Renal pelvis (tissue), 4 donors: ENCODE data around the gene ERICH2. TPM values are rescaled to one million over a fixed set of nuclear protein-coding genes. Genes with fewer than 3 reads are reported as not detected.

Experiments used
- DNase-seq: peaks from one replicate; pipeline ENCODE4 v3.0.0-alpha.2; 2013
- polyA plus RNA-seq, 3 donors: library from polyadenylated mRNA; unstranded; fragments of 120-200 nt; gene quantifications; one replicate each; pipeline ENCODE4 v1.2.1, GENCODE V29; 2013; ENCODE audit not compliant: insufficient read length in 3 of 3

The ERICH2 gene
- polyA plus RNA-seq, 3 donors, result 1.7 to 2.5 (median 2.2) TPM

DNA sequence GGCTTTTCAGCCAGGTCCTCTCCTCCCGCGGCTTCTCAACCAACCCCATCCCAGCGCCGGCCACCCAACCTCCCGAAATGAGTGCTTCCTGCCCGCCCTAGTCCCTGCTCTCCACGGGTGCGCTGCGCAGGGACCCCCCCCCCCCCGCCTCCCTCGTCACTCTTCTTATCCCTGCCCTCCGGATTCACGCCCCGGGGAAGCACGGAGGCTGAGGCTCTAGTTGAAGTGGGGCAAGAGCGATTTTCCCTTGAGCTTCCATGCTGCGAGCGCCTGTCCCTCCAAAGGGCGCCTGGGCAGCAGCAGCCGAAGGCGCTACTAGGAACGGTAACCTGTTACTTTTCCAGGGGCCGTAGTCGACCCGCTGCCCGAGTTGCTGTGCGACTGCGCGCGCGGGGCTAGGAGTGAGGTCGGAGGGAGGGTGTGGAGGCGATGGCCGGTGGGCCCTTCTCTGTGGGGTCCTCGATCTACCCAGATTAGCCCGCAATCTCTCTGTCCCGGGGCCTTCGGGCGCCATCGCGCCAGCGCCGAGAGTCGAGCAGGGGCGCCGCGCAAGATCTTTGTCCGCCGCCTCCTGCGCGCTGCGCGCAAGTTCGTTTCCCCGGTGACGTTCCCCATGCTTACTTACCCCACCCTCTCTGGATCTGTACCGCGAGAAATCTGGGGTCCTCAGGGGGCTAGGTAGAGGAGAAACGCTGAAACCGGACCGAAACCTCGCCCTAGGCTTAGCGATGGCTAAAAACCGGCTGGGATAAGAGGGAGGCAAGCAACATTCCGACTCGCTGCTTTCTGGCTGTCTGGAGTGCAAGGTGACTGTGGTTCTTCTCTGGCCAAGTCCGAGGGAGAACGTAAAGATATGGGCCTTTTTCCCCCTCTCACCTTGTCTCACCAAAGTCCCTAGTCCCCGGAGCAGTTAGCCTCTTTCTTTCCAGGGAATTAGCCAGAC is 47.2 kb downstream of the ERICH2 start:
- DNase-seq, result no peak

DNA sequence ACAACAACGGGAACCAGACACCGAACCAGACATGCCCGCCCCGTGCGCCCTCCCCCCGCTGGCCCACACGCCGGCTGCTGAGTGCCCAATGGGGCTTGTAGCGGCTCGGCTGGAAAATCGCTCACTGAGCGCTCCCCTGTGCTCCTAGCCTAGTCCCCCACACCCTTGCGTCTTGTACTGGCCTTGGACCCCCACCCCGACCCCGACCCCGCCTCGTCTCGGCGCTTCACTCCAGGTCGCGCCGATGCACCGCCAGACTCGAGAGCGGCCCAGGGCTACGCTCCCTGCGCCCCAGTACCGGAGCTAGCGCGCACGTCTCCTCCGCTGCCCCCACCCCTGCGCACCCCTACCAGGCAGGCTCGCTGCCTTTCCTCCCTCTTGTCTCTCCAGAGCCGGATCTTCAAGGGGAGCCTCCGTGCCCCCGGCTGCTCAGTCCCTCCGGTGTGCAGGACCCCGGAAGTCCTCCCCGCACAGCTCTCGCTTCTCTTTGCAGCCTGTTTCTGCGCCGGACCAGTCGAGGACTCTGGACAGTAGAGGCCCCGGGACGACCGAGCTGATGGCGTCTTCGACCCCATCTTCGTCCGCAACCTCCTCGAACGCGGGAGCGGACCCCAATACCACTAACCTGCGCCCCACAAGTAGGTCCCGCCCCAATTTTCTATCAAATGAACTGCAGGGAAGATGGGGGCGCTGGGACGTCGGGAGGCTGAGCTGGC is 48.0 kb downstream of the ERICH2 start:
- DNase-seq, result no peak

DNA sequence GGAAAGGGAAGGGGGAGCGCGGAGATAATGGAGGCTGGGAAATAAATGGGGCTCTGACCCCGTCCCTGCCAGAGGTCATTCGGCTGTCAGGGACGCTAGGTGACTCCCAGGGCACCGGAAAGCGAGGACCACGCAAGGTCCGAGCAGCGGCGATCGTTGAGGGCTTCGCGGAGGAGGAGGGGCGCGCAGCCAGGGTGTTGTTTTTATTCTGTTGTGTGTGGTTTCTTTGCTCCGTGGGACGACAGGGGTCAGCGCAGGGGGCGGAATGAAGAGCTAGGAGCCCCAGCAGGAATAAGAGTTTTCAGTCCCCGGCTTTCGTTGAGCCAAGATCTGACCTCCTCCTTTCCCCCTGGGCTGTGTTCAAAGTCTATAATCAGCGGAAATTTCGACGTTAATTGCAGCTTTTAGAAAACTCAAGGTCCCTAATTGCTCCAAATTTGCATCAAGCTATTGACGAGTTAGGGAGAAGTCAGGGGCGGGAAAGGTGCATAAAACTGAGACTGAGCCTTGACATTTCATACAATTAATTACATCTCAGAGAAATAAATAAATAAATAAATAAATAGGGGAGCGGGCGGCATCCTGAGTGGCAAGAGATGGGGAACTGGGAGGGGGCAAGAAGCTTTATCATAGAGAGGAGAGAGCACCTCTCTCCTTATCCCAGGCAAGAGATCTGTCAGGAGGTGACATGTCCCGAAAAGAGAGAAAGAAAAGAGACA is 48.7 kb downstream of the ERICH2 start:
- DNase-seq, result no peak

DNA sequence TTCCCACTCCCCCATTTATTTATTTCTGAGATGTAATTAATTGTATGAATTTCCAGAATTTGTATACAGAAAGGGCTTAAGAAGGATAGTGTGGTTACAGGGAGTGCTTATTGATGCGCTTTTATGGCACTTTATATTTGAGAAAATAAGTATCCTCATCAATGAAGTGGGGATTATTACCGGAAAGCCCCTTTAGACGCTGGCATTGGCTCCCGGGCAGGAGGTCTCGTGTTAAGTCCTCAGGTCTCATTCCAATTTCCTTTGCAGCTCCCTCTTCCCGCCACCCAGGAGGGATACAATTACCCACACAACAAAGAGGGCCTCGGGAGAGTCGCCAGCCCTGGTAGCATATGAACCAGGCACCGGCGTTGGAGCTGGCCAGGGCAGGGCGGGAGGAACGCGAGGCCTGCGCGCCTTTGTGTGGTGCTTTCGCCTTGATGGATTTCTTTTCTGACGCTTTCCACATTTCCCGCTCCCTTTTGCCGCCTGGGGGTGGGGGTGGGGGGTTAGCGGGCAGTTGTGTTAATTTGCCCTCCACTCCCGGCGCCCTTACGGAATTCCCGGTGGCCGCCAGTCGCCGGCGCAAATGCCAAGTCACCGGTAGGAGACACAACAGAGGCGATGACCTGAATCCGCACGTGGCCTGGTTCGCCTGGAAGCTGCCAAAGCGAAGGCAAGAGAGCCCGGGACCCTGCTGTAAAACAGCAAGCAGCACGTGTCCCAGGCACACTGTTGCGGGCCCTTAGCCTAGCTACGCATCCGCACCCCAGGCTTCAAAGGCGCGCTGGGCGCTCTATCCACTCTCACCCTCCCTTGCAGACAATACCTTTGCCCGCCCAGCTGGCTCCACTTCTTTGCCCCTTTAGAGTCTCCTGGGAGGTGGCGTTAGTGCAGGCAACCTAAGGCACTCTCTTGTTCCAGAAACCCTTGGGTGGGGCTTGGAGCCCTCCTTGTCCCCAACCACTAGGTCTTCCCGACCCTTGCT is 49.8 kb downstream of the ERICH2 start:
- no peak for DNase-seq

DNA sequence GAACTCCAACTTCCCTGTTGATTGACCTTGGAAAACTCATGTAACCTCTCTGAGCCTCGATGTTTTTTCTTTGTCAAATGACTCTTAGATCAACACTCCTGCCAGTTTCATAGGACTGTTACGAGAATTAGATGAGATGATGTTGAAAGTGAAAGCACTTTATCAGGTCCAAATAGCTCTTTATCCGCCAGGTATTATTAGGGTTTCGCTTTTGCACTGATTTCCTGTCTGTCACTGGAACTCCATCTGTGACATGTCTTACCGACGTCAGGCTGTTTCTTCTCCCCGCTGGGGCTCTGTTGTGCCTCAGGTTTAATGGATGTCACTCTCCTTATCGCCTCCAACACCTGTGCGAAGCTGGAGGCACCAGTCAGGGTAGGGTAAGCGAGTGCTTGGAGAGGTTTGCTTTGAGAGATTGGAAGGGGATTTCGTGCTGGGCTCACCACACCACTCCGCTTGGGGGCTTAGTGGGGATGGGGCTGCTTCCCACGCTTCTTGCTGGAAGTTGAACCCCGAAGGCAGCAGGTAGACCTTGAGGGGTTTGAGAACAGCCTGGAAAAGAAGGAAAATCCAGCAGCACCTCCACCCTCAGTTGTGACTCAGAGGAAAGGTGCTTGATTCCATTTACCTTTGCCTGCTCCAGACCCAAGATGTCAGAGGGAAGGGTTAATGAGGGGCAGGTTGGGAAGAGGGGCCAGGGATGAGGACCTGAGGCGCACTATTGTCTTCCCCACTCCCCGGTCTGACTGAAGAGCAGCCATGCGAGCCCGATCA is 50.8 kb downstream of the ERICH2 start:
- no peak for DNase-seq

DNA sequence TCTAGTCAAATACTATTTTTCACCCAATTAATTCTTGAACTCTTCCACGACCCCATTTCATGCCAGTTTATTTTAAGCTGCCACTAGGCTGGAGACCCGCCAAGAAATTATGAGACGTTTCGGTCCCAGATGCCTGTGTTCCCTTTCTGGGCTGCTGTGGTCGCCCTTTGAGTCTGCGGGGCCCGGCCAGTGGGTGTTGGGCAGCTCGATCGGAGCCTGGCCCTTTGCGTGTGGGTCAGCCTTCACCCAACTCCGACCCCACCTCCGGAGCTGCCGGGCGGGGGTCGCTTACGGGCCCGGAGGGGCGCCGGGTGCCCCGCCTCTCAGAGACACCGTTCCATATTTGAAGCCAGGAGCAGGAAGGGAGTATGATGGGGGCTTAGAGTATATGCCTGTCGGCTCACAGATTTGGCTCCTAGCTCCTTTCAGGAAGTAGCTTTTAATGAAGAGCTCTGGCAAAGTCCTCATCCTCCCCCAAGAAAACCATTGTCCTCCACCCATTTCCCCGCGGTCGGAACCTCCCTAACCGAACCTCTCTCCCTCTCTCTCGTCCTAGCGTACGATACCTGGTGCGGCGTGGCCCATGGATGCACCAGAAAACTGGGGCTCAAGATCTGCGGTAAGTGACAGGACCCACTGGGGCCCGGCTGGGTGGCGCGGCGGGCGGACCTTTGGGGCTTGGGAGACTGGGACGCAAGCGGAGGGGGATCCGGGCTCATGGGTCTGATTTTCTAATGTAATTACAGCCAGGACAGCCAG is 51.5 kb downstream of the ERICH2 start:
- DNase-seq, result no peak

DNA sequence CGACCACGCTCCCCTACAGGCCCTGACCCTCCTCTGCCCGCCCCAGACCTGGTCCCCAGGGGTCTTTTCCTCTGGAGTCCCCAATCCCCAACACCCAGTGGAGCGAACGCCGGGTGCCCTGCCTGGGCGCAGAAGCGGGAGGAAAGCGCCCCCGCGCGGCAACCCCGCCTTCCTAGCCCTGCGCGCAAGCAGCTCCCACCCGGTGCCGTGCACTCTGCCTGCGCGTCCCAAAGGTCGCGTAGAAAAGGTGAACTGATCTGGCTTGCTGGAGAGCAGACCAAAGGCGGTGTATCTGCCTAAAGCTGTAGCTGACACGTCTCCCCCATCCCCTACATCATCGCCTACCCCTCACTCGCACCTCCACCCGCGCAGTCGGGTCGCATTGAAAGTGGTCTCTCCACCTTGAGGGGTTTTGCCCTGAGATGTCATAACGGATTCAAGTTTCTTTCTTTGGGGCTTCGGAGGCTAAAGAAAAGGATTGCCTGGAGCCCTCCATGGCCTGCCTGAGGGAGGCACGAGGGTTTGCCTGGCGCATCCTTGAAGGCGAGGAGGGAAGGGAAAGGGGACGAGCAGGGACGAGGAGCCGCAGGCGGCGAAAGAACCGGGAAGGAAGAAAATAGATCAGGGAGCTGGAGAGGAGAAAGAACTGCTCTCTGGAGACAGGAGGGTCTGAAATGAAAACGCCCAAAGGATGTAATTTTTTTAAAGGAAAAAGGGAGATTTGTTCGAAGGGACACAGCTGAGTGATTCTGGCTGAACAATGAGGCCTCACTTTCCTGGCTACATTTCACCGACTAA is 52.3 kb downstream of the ERICH2 start:
- DNase-seq, result no peak

DNA sequence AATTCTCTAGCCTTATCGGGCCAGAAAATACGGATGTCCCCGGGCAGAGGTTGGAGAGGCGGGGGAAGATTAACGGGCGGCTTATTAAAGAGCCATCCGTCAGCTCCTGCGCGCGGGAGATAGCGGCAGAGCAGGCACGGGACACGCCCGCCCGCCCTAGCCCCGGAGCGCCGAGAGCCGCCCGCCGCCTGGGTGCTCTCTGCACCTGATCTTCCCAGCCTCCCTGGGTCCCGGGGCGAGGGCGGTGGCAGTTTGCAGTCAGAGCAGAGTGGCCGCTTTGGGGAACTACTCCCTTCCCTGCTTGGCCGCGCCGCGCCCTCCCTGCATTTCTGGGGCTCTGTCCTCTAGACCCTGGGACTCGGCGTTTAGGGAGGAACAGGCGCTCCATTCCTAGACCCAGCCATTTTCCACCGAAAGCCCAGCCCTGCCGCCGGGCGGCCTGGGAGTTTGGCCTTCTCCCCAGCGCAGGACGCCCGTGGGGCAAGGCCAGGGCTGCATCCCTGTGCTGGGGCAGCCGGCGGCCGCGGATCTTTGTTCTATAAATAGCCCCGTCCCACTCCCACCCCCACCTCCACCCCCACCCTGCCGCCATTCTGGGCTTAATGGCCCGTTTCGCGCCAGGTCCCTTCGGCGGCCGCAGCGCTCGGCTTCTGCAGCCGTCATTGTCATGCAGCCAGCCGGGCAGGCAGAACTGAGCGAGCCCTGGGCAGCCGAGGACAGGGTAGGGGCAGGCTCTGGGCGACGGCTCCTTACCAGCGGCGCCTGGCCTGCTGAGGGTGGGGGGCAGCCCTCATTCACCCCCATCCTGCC is 53.1 kb downstream of the ERICH2 start:
- DNase-seq, result no peak

DNA sequence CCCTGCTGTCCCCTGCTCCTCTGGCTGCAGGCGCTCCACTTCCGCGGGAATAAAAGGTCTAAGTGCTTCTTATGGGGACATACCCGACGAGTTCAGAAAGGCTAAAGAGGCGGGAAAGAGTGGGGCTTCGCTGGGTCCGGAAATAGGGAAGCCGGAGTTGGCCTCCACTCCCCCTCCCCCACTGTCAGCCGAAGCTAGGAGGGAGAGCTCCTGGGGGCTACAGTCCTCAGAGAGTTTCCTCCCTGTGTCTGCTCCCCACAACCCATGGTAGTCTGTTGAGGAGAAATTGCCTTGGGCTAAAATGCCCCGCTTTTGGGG is 53.7 kb downstream of the ERICH2 start:
- DNase-seq, result no peak

DNA sequence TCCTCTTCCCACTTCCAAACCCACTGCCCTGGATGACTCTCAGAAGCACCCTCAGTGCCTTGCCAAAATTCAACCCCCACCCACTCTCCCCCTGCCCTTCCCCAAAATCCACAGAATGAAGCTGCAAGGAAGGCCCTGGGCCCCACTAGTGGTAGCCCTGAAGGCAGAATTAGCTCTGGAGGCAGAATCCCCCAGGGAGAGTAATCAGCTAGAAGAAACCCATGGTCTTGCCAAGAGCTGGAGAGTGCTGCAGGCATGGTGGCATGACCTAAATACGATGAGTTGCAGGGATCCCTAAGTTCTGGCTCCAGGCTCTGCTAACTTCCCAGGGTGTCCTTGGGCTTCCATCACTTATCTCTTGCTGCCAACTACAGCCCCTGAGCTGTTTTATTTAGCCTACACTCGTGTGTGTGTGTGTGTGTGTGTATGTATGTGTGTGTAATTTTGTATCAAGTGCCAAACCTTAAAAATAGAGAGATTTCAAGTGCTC is 54.4 kb downstream of the ERICH2 start:
- DNase-seq, result no peak

DNA sequence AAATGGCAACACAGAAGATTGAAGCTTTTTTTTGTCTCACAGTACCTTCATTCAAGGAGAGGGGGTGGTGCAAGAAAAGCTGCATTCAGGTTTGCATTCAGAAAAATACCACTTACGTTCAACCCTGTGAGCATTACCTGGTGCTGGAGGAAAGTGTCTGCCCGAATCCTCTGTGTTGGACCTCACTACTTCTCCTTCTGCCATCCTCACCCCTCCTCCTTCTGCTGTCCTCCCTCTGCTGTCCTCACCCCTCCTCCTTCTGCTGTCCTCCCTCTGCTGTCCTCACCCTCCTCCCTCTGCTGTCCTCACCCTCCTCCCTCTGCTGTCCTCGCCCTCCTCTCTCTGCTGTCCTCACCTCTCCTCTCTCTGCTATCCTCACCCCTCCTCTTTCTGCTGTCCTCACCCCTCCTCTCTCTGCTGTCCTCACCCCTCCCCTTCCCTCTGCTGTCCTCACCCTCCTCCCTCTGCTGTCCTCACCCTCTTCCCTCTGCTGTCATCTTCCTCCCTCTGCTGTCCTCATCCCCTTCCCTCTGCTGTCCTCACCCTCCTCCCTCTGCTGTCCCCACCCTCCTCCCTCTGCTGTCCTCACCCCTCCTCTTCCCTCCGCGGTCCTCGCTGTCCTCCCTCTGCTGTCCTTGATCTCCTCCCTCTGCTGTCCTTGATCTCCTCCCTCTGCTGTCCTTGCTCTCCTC is 57.8 kb downstream of the ERICH2 start:
- no peak for DNase-seq

DNA sequence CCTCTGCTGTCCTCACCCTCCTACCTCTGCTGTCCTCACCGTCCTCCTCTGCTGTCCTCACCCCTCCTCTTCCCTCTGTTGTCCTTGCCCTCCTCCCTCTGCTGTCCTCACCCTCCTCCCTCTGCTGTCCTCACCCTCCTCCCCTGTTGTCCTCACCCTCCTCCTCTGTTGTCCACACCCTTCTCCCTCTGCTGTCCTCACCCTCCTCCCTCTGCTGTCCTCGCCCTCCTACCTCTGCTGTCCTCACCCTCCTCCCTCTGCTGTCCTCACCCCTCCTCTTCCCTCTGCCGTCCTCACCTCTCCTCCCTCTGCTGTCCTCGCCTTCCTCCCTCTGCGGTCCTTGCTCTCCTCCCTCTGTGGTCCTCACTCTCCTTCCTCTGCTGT is 58.3 kb downstream of the ERICH2 start:
- DNase-seq, result no peak

DNA sequence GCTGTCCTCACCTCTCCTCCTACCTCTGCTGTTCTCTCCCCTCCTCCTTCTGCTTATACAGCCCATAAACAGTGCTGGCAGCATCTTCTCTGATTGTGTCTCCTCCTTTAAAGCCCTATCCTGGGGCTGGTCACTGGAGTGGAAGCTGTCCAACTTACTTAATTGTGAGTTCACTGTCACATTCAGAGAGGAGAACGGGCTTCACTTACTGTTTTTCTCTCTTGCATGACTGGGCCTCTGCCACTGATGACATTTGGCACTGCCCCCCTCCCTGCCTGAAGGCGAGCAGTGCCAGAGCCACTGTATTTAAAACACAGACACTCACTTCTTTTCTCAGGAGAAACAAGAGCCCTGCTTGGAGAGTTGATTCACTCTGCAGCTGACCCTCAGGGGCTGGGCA is 58.9 kb downstream of the ERICH2 start:
- no peak for DNase-seq

DNA sequence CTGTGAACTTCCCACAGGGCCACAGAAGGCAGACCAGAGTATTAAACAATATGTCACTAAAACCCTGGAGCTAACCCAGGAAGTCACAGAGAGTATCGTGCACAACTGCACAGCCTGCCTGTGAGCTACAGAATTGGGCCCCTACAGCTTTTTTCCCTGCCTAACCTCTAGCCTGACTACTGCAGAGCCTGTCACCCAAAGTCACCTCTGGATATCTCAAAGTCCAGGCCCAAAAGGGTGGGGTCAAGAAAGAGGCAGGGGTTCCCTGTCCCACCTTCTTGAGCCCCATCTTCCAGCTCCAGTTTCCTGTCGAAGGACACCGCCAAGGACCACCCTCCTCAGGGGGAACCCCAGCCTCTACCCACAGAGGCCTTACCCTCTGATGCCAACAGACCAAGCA is 60.0 kb downstream of the ERICH2 start:
- DNase-seq, result no peak

DNA sequence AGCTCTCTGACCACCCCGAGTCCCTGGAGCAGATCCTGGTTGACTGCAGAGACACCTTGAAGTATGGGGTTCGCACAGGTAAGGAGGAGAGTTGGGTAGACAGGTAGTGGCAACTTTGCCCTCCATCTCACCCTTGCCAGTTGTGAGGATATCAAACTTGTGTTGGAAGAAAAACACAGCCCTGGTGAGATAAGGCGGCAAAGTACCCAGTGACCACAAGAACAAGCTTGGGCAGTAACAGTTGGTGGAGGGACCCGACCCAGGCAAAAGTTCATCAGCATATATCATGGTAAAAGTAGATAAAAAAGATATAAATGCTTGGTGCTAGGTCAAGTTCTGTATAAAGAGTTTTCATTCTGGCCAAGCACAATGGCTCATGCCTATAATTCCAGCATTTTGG is 60.9 kb downstream of the ERICH2 start:
- no peak for DNase-seq

DNA sequence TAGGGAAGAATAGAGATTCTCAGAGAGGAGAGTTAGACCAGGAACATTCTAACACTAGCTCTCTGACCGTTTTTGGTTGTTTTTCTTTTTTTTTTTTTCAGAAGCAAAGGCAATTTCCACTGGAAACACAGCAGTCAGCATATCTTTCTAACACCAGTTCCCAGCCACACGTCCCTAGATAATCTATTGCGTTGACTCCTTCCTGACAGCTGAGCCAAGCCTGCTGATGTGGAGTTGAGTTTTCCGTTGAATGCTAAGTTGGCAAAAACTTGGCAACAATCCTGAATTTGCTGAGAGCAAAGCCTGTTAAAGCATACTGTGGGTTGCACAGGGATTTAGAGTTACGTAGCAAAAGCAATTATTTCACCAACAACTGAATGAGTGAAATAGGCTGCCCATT is 65.8 kb downstream of the ERICH2 start:
- DNase-seq, result no peak

DNA sequence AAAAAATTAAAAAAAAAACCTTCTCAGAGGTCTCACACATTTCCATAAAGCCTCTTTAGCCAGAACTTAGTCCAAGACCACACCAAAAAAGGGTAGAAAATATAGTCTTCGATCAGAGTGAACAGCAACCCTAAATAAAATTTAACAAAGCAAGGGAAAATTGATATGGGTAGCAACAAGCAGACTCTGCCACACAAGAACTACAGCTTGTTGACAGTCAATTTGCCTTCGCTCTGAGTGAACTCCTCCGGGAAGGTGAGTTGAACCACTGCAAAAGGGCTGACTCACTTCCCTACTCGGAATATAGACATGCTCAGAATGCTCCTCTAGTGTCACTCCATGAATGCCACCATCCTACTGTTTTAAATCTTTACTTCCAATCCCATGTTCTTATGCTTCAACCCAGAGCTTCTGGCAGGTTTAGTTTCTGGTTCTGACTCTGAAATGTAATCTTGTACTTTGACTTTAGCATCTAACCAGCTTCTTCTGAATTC is 70.6 kb downstream of the ERICH2 start:
- no peak for DNase-seq
